ENCODE results near the gene MAGOH. TPM values are rescaled to one million over a fixed set of nuclear protein-coding genes. Genes with fewer than 3 reads are reported as not detected.

The MAGOH gene
- total and polyA plus RNA-seq, 9 of the 15 experiments (the other 6 are each of a cell fraction or from before 2014, with no cell fraction given), result 102 to 342 (median 135) TPM

DNA sequence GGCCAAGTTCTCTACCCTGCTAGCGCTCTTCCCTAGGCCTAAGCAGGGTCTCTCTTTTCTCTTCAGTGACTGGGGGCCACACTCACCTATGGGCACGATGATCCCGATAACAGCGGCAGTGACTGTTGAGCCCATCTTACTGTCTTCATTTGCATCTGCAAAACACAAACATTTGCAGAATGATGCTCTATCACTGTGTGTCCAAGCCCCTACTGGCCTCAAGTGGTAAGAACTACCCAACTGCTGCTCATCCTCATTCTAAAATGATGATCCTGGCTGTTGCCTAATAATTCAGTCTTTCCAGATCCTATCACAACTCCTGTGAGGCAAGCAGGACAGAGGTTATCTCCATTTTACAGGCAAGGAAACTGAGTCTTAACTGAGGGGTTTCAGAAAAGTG, 16.7 kb upstream of the MAGOH start (continued):
- TF ChIP-seq, protein P1, sequence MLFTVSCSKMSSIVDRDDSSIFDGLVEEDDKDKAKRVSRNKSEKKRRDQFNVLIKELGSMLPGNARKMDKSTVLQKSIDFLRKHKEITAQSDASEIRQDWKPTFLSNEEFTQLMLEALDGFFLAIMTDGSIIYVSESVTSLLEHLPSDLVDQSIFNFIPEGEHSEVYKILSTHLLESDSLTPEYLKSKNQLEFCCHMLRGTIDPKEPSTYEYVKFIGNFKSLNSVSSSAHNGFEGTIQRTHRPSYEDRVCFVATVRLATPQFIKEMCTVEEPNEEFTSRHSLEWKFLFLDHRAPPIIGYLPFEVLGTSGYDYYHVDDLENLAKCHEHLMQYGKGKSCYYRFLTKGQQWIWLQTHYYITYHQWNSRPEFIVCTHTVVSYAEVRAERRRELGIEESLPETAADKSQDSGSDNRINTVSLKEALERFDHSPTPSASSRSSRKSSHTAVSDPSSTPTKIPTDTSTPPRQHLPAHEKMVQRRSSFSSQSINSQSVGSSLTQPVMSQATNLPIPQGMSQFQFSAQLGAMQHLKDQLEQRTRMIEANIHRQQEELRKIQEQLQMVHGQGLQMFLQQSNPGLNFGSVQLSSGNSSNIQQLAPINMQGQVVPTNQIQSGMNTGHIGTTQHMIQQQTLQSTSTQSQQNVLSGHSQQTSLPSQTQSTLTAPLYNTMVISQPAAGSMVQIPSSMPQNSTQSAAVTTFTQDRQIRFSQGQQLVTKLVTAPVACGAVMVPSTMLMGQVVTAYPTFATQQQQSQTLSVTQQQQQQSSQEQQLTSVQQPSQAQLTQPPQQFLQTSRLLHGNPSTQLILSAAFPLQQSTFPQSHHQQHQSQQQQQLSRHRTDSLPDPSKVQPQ (CRISPR knock-in tag; IDR thresholded peaks at IDR 0.05; ENCODE audit: borderline replicate concordance), result no peak
- TF ChIP-seq, protein P2, sequence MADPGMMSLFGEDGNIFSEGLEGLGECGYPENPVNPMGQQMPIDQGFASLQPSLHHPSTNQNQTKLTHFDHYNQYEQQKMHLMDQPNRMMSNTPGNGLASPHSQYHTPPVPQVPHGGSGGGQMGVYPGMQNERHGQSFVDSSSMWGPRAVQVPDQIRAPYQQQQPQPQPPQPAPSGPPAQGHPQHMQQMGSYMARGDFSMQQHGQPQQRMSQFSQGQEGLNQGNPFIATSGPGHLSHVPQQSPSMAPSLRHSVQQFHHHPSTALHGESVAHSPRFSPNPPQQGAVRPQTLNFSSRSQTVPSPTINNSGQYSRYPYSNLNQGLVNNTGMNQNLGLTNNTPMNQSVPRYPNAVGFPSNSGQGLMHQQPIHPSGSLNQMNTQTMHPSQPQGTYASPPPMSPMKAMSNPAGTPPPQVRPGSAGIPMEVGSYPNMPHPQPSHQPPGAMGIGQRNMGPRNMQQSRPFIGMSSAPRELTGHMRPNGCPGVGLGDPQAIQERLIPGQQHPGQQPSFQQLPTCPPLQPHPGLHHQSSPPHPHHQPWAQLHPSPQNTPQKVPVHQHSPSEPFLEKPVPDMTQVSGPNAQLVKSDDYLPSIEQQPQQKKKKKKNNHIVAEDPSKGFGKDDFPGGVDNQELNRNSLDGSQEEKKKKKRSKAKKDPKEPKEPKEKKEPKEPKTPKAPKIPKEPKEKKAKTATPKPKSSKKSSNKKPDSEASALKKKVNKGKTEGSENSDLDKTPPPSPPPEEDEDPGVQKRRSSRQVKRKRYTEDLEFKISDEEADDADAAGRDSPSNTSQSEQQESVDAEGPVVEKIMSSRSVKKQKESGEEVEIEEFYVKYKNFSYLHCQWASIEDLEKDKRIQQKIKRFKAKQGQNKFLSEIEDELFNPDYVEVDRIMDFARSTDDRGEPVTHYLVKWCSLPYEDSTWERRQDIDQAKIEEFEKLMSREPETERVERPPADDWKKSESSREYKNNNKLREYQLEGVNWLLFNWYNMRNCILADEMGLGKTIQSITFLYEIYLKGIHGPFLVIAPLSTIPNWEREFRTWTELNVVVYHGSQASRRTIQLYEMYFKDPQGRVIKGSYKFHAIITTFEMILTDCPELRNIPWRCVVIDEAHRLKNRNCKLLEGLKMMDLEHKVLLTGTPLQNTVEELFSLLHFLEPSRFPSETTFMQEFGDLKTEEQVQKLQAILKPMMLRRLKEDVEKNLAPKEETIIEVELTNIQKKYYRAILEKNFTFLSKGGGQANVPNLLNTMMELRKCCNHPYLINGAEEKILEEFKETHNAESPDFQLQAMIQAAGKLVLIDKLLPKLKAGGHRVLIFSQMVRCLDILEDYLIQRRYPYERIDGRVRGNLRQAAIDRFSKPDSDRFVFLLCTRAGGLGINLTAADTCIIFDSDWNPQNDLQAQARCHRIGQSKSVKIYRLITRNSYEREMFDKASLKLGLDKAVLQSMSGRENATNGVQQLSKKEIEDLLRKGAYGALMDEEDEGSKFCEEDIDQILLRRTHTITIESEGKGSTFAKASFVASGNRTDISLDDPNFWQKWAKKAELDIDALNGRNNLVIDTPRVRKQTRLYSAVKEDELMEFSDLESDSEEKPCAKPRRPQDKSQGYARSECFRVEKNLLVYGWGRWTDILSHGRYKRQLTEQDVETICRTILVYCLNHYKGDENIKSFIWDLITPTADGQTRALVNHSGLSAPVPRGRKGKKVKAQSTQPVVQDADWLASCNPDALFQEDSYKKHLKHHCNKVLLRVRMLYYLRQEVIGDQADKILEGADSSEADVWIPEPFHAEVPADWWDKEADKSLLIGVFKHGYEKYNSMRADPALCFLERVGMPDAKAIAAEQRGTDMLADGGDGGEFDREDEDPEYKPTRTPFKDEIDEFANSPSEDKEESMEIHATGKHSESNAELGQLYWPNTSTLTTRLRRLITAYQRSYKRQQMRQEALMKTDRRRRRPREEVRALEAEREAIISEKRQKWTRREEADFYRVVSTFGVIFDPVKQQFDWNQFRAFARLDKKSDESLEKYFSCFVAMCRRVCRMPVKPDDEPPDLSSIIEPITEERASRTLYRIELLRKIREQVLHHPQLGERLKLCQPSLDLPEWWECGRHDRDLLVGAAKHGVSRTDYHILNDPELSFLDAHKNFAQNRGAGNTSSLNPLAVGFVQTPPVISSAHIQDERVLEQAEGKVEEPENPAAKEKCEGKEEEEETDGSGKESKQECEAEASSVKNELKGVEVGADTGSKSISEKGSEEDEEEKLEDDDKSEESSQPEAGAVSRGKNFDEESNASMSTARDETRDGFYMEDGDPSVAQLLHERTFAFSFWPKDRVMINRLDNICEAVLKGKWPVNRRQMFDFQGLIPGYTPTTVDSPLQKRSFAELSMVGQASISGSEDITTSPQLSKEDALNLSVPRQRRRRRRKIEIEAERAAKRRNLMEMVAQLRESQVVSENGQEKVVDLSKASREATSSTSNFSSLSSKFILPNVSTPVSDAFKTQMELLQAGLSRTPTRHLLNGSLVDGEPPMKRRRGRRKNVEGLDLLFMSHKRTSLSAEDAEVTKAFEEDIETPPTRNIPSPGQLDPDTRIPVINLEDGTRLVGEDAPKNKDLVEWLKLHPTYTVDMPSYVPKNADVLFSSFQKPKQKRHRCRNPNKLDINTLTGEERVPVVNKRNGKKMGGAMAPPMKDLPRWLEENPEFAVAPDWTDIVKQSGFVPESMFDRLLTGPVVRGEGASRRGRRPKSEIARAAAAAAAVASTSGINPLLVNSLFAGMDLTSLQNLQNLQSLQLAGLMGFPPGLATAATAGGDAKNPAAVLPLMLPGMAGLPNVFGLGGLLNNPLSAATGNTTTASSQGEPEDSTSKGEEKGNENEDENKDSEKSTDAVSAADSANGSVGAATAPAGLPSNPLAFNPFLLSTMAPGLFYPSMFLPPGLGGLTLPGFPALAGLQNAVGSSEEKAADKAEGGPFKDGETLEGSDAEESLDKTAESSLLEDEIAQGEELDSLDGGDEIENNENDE (IDR thresholded peaks at IDR 0.05; ENCODE audit: low read depth, low read length), result no peak
- TF ChIP-seq TEAD1 (CRISPR knock-in tag; IDR thresholded peaks at IDR 0.05) (no peak), MYNN (IDR thresholded peaks at IDR 0.05) (no peak), MYNN (CRISPR knock-in tag; IDR thresholded peaks at IDR 0.05) (no peak), HNRNPK (IDR thresholded peaks at IDR 0.05; ENCODE audit: low read depth, low read length, poor library complexity, severe bottlenecking) (no peak), STAT5B (CRISPR knock-in tag; IDR thresholded peaks at IDR 0.05) (no peak)

Measured in K562 (cell line).